NK-92 (cell line): ENCODE results near the gene SLX1A.
"Not testable (repeated sequence)": the region's sequence is repeated elsewhere in the genome, so short reads cannot be mapped to it uniquely, and the experiment has no call there.

ENCODE experiments used
- DNase-seq: peaks from one replicate; lab custom pipeline; 2025; ENCODE audit not compliant: unreplicated experiment; lab: John Stamatoyannopoulos, UW

The SLX1A gene

DNA sequence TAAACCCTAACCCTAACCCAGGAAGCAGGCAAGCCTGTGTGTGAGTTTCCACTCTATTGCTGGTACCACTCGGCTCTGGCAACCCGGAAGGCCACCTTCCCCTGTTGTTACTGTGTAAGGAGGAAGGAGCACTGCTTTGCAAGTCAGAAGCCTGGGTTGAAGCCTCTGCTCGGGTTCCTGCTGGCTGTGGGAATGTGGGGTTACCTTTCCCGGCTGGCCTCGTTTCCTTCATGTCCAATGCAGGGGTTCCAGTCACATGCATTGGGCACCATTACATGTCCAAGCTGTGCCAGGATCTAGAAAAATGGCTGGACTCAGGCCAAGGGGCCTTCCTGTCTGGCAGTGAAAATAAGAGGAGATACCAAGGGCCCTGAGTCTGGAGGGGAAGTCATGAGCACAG is 23.4 kb downstream of the SLX1A start:
- not testable (repeated sequence) for DNase-seq
